Neural cell (in vitro differentiated cells): ENCODE data around the gene SLC44A5. TPM values are rescaled to one million over a fixed set of nuclear protein-coding genes. Genes with fewer than 3 reads are reported as not detected.
"Not testable (repeated sequence)": the region's sequence is repeated elsewhere in the genome, so short reads cannot be mapped to it uniquely, and the experiment has no call there.

Experiments
- H2AFZ ChIP-seq: fragments of 200-600, 300-800 bp; sonication (generic), shearing (Covaris generic); 2 replicates; pipeline ENCODE4 v1.6.0; 2014; ENCODE audit warnings: low read depth, mild to moderate bottlenecking, antibody characterized with exemption, low read length, moderate library complexity
- H3F3A ChIP-seq: fragments of 200-600 bp; shearing (Covaris generic); 2 replicates; pipeline ENCODE4 v1.6.1; 2016; ENCODE audit warnings: mild to moderate bottlenecking, moderate library complexity, mixed read lengths, antibody characterized with exemption, low read length; ENCODE audit not compliant: insufficient read depth, poor library complexity, severe bottlenecking
- H3K27ac ChIP-seq: fragments of 200-600, 300-800 bp; sonication (generic), shearing (Covaris generic); 2 replicates; pipeline ENCODE4 v1.5.1; 2014; ENCODE audit warnings: mild to moderate bottlenecking, low read length, moderate library complexity
- H3K27me3 ChIP-seq: fragments of 300-800, 200-600 bp; sonication (generic), shearing (Covaris generic); 2 replicates; pipeline ENCODE4 v1.6.0; 2014; ENCODE audit warnings: mild to moderate bottlenecking, low read depth, low read length, moderate library complexity; ENCODE audit not compliant: insufficient read depth
- H3K36me3 ChIP-seq: fragments of 300-800, 200-600 bp; sonication (generic), shearing (Covaris generic); 2 replicates; pipeline ENCODE4 v1.5.1; 2014; ENCODE audit warnings: mild to moderate bottlenecking, antibody characterized with exemption, low read length, moderate library complexity; ENCODE audit not compliant: insufficient read depth
- H3K4me2 ChIP-seq: fragments of 300-800, 200-600 bp; sonication (generic), shearing (Covaris generic); 2 replicates; pipeline ENCODE4 v1.6.0; 2014; ENCODE audit warnings: mild to moderate bottlenecking, low read length
- H3K4me3 ChIP-seq: fragments of 300-800, 200-600 bp; sonication (generic), shearing (Covaris generic); 2 replicates; pipeline ENCODE4 v1.5.1; 2014; ENCODE audit warnings: mild to moderate bottlenecking, low read length, moderate library complexity
- H3K79me2 ChIP-seq: fragments of 200-600 bp; shearing (Covaris generic); replicated peaks from 2 replicates; pipeline ENCODE4 v1.6.0; 2014; ENCODE audit warnings: mild to moderate bottlenecking, low read length, moderate library complexity; ENCODE audit not compliant: insufficient read depth
- H3K9ac ChIP-seq: fragments of 300-800, 200-600 bp; sonication (generic), shearing (Covaris generic); 2 replicates; pipeline ENCODE4 v1.6.1; 2016; ENCODE audit warnings: mild to moderate bottlenecking, low read length, mixed read lengths
- H3K9me2 ChIP-seq: fragments of 200-600 bp; shearing (Covaris generic); 2 replicates; pipeline ENCODE4 v1.6.1; 2016; ENCODE audit warnings: mild to moderate bottlenecking, low read length, mixed read lengths; ENCODE audit not compliant: insufficient read depth
- H3K9me3 ChIP-seq: fragments of 200-600, 300-800 bp; sonication (generic), shearing (Covaris generic); 2 replicates; pipeline ENCODE4 v1.6.1; 2016; ENCODE audit warnings: mild to moderate bottlenecking, mixed run types, low read length, moderate library complexity, mixed read lengths
- H4K20me1 ChIP-seq: fragments of 200-600 bp; shearing (Covaris generic); 2 replicates; pipeline ENCODE4 v1.6.1; 2016; ENCODE audit warnings: mild to moderate bottlenecking, mixed run types; ENCODE audit not compliant: insufficient read depth
- EP300 ChIP-seq: fragments of 450-650 bp; conservative IDR thresholded peaks from 2 replicates; pipeline ENCODE4 v1.6.1; 2014; ENCODE audit warnings: antibody characterized with exemption, mild to moderate bottlenecking, moderate library complexity; ENCODE audit not compliant: poor library complexity, severe bottlenecking
- EZH2 ChIP-seq: fragments of 200-600, 300-800 bp; shearing (Covaris generic), sonication (generic); IDR thresholded peaks from 2 replicates; pipeline ENCODE4 v1.6.1; 2014; ENCODE audit warnings: antibody characterized with exemption, low read length, borderline replicate concordance, mild to moderate bottlenecking; ENCODE audit not compliant: insufficient read depth, poor library complexity, severe bottlenecking
- MXI1 ChIP-seq: fragments of 450-650 bp; conservative IDR thresholded peaks from 2 replicates; pipeline ENCODE4 v1.6.1; 2014; ENCODE audit warnings: antibody characterized with exemption, mild to moderate bottlenecking; ENCODE audit not compliant: poor library complexity, severe bottlenecking
- POLR2AphosphoS5 ChIP-seq: IDR thresholded peaks from 2 replicates; pipeline ENCODE4 v1.6.1; 2012
- RAD21 ChIP-seq: fragments of 450-650 bp; conservative IDR thresholded peaks from 2 replicates; pipeline ENCODE4 v1.6.1; 2014; ENCODE audit warnings: antibody characterized with exemption, mild to moderate bottlenecking, moderate library complexity
- REST ChIP-seq: IDR thresholded peaks from 2 replicates; pipeline ENCODE4 v1.6.1; 2012; ENCODE audit warnings: borderline replicate concordance
- SMC3 ChIP-seq: fragments of 450-650 bp; conservative IDR thresholded peaks from 2 replicates; pipeline ENCODE4 v1.6.1; 2014; ENCODE audit warnings: antibody characterized with exemption, mild to moderate bottlenecking, moderate library complexity; ENCODE audit not compliant: poor library complexity
- TAF1 ChIP-seq: IDR thresholded peaks from 2 replicates; pipeline ENCODE4 v1.6.1; 2012; ENCODE audit warnings: low read depth
- polyA plus RNA-seq: library from polyadenylated mRNA; depleted of rRNA; stranded (reverse); fragments of >200 nt; gene quantifications from 2 replicates; pipeline ENCODE4 v1.2.3, GENCODE V29; 2014
- TF ChIP-seq, protein P1 (sequence below): fragments of 450-650 bp; IDR thresholded peaks from 2 replicates; pipeline ENCODE4 v1.5.1; 2014; ENCODE audit warnings: antibody characterized with exemption, mild to moderate bottlenecking, moderate library complexity; ENCODE audit not compliant: poor library complexity, severe bottlenecking

Gene SLC44A5
- polyA plus RNA-seq, 1 donor from 2014 or later, result 53.0 TPM

DNA sequence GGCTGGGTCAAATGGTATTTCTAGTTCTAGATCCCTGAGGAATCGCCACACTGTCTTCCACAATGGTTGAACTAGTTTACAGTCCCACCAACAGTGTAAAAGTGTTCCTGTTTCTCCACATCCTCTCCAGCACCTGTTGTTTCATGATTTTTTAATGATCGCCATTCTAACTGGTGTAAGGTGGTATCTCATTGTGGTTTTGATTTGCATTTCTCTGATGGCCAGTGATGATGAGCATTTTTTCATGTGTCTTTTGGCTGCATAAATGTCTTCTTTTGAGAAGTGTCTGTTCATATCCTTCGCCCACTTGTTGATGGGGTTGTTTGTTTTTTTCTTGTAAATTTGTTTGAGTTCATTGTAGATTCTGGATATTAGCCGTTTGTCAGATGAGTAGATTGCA, 34.2 kb upstream of the SLC44A5 start:
- not testable (repeated sequence) for H3F3A ChIP-seq, H3K4me3 ChIP-seq, H3K4me2 ChIP-seq, H3K9ac ChIP-seq, H3K79me2 ChIP-seq, H3K36me3 ChIP-seq, H4K20me1 ChIP-seq, H3K9me2 ChIP-seq, H3K9me3 ChIP-seq, H3K27ac ChIP-seq, H2AFZ ChIP-seq, H3K27me3 ChIP-seq

DNA sequence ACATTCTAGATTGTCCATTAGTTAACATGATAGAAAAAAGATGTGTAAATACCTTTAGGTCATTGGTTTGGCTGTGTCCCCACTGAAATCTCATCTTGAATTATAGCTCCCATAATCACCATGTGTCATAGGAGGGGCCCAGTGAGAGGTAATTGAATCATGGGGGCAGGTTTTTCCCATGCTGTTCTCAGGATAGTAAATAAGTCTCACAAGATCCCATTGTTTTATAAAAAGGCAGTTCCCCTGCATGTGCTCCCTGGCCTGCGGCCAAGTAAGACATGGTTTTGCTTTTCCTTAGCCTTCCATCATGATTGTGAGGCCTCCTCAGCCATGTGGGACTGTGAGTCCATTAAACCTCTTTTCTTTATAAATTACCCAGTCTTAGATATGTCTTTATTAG, 32.5 kb upstream of the SLC44A5 start:
- H3F3A ChIP-seq, result no peaks in the 10 kb centered on the region
- no peaks in the 10 kb centered on the region for H4K20me1 ChIP-seq
- H3K79me2 ChIP-seq, result no peaks in the 10 kb centered on the region
- no peak overlapping the region for H2AFZ ChIP-seq
- TF ChIP-seq EP300, result no peak
- TF ChIP-seq REST, result no peak
- no peak for TF ChIP-seq MXI1
- TF ChIP-seq RAD21, result no peak
- no peak for TF ChIP-seq SMC3
- TF ChIP-seq EZH2, result no peak
- TF ChIP-seq TAF1, result no peak
- no peak for TF ChIP-seq POLR2AphosphoS5
- TF ChIP-seq, protein P1, sequence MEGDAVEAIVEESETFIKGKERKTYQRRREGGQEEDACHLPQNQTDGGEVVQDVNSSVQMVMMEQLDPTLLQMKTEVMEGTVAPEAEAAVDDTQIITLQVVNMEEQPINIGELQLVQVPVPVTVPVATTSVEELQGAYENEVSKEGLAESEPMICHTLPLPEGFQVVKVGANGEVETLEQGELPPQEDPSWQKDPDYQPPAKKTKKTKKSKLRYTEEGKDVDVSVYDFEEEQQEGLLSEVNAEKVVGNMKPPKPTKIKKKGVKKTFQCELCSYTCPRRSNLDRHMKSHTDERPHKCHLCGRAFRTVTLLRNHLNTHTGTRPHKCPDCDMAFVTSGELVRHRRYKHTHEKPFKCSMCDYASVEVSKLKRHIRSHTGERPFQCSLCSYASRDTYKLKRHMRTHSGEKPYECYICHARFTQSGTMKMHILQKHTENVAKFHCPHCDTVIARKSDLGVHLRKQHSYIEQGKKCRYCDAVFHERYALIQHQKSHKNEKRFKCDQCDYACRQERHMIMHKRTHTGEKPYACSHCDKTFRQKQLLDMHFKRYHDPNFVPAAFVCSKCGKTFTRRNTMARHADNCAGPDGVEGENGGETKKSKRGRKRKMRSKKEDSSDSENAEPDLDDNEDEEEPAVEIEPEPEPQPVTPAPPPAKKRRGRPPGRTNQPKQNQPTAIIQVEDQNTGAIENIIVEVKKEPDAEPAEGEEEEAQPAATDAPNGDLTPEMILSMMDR, result no peak
- H3K9me2 ChIP-seq, result no peaks in the 10 kb centered on the region
- H3K9ac ChIP-seq, result no peak overlapping the region
- no peaks in the 10 kb centered on the region for H3K9me3 ChIP-seq
- H3K4me3 ChIP-seq, result no peak overlapping the region
- no peaks in the 10 kb centered on the region for H3K27me3 ChIP-seq
- H3K4me2 ChIP-seq, result no peak overlapping the region
- H3K27ac ChIP-seq, result no peak overlapping the region
- no peaks in the 10 kb centered on the region for H3K36me3 ChIP-seq

DNA sequence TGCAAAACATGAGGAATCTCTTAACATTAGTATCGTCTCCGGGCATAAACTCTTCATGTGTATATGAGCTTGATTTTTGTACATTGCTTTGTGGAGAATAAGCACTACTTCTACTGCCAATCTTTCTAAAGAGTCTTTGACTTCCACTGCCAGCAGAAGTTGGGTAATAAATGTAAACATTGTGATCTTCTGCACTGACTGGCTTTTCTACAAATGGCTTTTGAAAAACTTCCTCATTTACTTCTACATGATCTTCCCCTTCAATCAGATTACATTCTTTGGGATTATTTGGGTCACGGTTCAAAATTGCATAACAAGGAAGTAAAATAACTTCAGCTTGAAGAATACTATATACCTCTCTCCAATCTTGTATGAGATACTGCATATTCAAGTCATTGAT, 30.4 kb upstream of the SLC44A5 start:
- TF ChIP-seq EZH2, result no peak
- no peak for TF ChIP-seq POLR2AphosphoS5
- no peak for TF ChIP-seq MXI1
- TF ChIP-seq SMC3, result no peak
- TF ChIP-seq, protein P1, result no peak
- no peak for TF ChIP-seq RAD21
- TF ChIP-seq REST, result no peak
- TF ChIP-seq EP300, result no peak

More for the DNA sequence above, 30.4 kb upstream of the SLC44A5 start:
- Histone ChIP-seq H3K79me2 (no peaks in the 10 kb centered on the region), H3K4me3 (no peak overlapping the region), H3K36me3 (no peaks in the 10 kb centered on the region), H3F3A (no peaks in the 10 kb centered on the region), H3K27me3 (no peaks in the 10 kb centered on the region), H3K9ac (no peak overlapping the region), H3K27ac (no peak overlapping the region), H3K9me2 (no peaks in the 10 kb centered on the region), H3K4me2 (no peak overlapping the region), H4K20me1 (no peaks in the 10 kb centered on the region), H3K9me3 (no peaks in the 10 kb centered on the region), H2AFZ (no peak overlapping the region)
